ENCODE results near the gene POFUT1. TPM values are rescaled to one million over a fixed set of nuclear protein-coding genes. Genes with fewer than 3 reads are reported as not detected.

The POFUT1 gene
- total RNA-seq, 1 donor from 2014 or later = 49.5 TPM

DNA sequence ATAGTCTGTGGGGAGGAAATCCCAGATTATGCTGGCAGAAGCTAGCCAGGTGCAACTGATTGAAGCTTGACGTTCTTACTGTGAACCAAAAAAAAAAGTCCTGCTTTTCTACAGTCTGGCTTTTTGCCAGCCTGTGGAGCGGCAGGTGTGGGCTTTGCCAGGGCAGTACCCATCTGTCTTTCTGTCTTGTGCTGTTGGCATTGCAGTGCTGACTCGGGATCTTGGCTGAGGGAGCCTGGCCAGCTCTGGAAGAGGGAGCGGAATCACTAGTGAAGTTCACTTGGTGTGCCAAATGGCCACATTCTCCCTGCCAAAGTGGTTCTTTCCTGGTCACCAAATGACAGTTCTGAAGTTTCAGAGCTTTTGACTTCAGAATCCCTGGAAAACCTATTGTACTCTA, 74.8 kb downstream of the POFUT1 start:
- TF ChIP-seq, protein P1, sequence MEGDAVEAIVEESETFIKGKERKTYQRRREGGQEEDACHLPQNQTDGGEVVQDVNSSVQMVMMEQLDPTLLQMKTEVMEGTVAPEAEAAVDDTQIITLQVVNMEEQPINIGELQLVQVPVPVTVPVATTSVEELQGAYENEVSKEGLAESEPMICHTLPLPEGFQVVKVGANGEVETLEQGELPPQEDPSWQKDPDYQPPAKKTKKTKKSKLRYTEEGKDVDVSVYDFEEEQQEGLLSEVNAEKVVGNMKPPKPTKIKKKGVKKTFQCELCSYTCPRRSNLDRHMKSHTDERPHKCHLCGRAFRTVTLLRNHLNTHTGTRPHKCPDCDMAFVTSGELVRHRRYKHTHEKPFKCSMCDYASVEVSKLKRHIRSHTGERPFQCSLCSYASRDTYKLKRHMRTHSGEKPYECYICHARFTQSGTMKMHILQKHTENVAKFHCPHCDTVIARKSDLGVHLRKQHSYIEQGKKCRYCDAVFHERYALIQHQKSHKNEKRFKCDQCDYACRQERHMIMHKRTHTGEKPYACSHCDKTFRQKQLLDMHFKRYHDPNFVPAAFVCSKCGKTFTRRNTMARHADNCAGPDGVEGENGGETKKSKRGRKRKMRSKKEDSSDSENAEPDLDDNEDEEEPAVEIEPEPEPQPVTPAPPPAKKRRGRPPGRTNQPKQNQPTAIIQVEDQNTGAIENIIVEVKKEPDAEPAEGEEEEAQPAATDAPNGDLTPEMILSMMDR (IDR thresholded peaks at IDR 0.05) = no peak
- no peaks in the 10 kb centered on the region for H3K27me3 Mint-ChIP-seq (ENCODE audit: unreplicated experiment)
- DNase-seq (ENCODE audit: extremely low spot score, unreplicated experiment) = no peak
- peaks cover 12% of the 10 kb centered on the region for H3K4me1 Mint-ChIP-seq (ENCODE audit: unreplicated experiment)
- H3K36me3 Mint-ChIP-seq (ENCODE audit: unreplicated experiment) = peaks cover 7% of the 10 kb centered on the region
- H3K27ac Mint-ChIP-seq (ENCODE audit: unreplicated experiment) = no peak overlapping the region
- no peak overlapping the region for H3K4me3 Mint-ChIP-seq (ENCODE audit: unreplicated experiment)
- no peaks in the 10 kb centered on the region for H3K9me3 Mint-ChIP-seq (ENCODE audit: unreplicated experiment)

DNA sequence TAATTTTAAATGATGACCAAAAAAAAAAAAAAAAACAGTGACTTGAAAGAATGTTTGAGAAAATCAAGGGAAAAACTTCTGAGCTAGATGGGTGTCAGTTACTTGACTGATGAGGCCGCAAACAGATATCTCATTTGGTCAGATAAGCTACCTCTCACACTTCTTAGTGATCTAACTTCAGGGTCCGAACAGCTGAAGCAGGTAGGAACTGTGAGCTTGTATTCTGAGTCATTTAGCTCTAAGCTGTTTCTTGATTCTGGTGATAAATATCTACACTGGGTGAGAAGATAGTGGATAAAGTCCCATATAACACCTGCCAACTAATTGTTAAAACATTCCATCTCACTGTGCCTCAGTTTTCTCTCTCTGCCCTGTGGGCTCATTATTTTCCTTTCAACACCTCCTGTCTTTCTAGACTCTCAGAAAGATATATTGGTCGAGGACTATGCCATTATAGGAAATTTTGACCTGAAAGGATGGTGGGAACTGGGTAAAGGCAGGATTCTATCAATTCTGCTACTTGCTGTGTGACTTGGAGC, 77.5 kb downstream of the POFUT1 start:
- H3K4me3 Mint-ChIP-seq (ENCODE audit: unreplicated experiment) = no peak overlapping the region
- peaks cover 7% of the 10 kb centered on the region for H3K36me3 Mint-ChIP-seq (ENCODE audit: unreplicated experiment)
- H3K9me3 Mint-ChIP-seq (ENCODE audit: unreplicated experiment) = no peaks in the 10 kb centered on the region
- DNase-seq (ENCODE audit: extremely low spot score, unreplicated experiment) = no peak
- TF ChIP-seq, protein P1 (IDR thresholded peaks at IDR 0.05) = no peak
- no peak overlapping the region for H3K27ac Mint-ChIP-seq (ENCODE audit: unreplicated experiment)
- no peaks in the 10 kb centered on the region for H3K27me3 Mint-ChIP-seq (ENCODE audit: unreplicated experiment)
- peaks cover 4% of the 10 kb centered on the region for H3K4me1 Mint-ChIP-seq (ENCODE audit: unreplicated experiment)

DNA sequence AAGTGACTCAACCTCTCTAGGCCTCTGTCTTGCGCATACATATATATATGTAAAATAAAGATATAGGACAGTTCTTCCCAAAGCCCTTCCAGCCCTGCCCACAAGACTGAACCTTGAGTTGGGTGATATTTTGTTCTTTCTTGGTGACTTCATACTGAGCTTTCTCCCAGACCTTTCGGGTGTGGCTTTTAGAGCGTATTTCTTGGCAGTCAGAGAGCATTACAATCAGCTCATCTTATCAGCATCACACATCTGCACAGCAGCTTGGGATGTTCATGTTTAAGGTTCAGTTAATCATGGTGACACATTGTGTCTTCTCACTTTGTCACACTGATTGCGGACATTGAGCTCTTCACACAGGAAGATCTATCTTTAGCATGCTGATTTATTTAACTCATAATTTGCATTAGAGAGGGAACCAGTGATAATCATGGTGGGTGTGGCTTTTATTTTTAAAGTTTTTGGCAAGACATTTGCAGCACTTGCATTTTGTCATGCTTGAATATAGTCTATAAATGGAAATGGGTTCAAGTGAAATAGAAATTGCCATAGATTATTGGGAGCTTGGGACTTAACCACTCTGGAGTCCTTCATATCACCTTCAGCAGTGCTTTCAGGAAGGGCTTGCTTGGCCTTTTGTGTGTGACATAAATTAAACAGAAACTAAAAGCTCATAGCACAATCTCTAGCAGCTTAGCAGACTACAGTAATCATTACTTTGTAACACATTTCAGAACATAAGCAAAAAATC, 78.1 kb downstream of the POFUT1 start:
- H3K27ac Mint-ChIP-seq (ENCODE audit: unreplicated experiment) = peak overlapping the region; percentile 6
- no peaks in the 10 kb centered on the region for H3K27me3 Mint-ChIP-seq (ENCODE audit: unreplicated experiment)
- peaks cover 4% of the 10 kb centered on the region for H3K4me1 Mint-ChIP-seq (ENCODE audit: unreplicated experiment)
- no peak overlapping the region for H3K4me3 Mint-ChIP-seq (ENCODE audit: unreplicated experiment)
- TF ChIP-seq, protein P1 (IDR thresholded peaks at IDR 0.05) = no peak
- no peaks in the 10 kb centered on the region for H3K9me3 Mint-ChIP-seq (ENCODE audit: unreplicated experiment)
- no peak for DNase-seq (ENCODE audit: extremely low spot score, unreplicated experiment)
- peaks cover 7% of the 10 kb centered on the region for H3K36me3 Mint-ChIP-seq (ENCODE audit: unreplicated experiment)

DNA sequence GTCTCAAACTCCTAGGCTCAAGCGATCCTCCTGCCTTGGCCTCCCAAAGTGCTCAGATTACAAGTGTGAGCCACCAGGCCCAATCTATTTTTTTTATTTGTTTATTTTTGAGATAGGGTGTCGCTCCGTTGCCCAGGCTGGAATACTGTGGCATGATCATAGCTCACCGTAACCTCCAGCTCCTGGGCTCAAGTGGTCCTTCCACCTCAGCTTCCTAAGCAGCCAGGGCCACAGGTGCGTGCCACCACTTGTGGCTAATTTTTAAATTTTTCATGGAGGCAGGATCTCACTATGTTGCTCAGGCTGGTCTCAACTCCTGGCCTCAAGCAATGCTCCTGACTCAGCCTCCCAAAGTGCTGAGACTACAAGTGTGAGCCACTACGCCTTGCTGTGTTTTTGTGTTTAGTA, 79.6 kb downstream of the POFUT1 start:
- DNase-seq (ENCODE audit: extremely low spot score, unreplicated experiment) = no peak
- Mint-ChIP-seq H3K27me3 (ENCODE audit: unreplicated experiment) (no peaks in the 10 kb centered on the region), H3K27ac (ENCODE audit: unreplicated experiment) (no peak overlapping the region), H3K4me3 (ENCODE audit: unreplicated experiment) (no peak overlapping the region), H3K4me1 (ENCODE audit: unreplicated experiment) (peaks cover 4% of the 10 kb centered on the region), H3K9me3 (ENCODE audit: unreplicated experiment) (no peaks in the 10 kb centered on the region), H3K36me3 (ENCODE audit: unreplicated experiment) (peaks cover 5% of the 10 kb centered on the region)
- TF ChIP-seq, protein P1 (IDR thresholded peaks at IDR 0.05) = no peak

Other genes with a start within 250 kb of the POFUT1 start
- gene XKR7, start 239.7 kb upstream of the POFUT1 start, total RNA-seq = not detected in 2 replicates
- not detected in 2 replicates for gene CCM2L, start 197.4 kb upstream of the POFUT1 start, total RNA-seq
- not detected in 2 replicates for gene HCK, start 155.6 kb upstream of the POFUT1 start, total RNA-seq
- gene TM9SF4, start 98.2 kb upstream of the POFUT1 start, total RNA-seq = 64.4 and 67.3 TPM in 2 replicates
- 11.5 and 11.8 TPM in 2 replicates for gene PLAGL2, start 137 bp upstream of the POFUT1 start, total RNA-seq
- 28.8 and 30.4 TPM in 2 replicates for gene KIF3B, start 69.8 kb downstream of the POFUT1 start, total RNA-seq
- gene ASXL1, start 150.5 kb downstream of the POFUT1 start, total RNA-seq = 76.8 and 79.6 TPM in 2 replicates

All from osteocyte (in vitro differentiated cells).